CD4-positive, alpha-beta T cell treated with Interferon gamma for 1 hour (primary cell): ENCODE data around the gene CAT.
"Not testable (repeated sequence)": the region's sequence is repeated elsewhere in the genome, so short reads cannot be mapped to it uniquely, and the experiment has no call there.

Source experiments
- DNase-seq: peaks from one replicate; pipeline ENCODE4 v3.0.0-alpha.2; 2020

Gene CAT

DNA sequence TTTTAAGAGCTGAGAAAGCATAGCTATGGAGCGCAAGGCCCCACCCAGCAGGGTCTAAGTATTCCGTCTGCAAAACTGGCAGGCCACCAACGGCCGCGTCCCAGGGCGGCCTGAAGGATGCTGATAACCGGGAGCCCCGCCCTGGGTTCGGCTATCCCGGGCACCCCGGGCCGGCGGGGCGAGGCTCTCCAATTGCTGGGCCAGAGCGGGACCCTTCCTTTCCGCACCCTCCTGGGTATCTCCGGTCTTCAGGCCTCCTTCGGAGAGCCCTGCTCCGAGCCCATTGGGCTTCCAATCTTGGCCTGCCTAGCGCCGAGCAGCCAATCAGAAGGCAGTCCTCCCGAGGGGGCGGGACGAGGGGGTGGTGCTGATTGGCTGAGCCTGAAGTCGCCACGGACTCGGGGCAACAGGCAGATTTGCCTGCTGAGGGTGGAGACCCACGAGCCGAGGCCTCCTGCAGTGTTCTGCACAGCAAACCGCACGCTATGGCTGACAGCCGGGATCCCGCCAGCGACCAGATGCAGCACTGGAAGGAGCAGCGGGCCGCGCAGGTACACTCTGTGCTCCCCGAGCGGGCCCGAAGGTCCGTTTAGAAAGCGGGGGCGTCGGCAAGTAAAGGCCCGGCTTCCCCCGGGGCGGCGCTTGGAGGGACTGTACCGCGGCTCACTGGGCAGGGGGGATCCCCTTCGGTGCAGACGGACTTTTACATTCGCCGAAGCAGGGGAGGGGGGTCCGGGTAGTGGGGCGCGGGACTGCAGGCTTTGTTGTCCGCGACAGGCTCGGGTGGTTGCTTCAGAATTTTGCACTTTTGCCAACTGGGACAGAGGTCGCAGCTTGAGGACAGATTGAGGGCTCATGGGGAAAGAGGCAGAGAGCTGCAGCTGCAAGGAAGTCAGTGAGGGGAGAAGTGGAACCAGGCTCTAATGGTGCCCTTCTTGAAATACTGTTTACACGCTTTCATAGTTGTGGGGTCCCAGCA is at the start of gene CAT:
Gene CAT (plus strand): TSS at position 406 of the 979 bp plus-strand sequence. CDS start 80 bp downstream, at position 486.
- peak; percentile 96 for DNase-seq

GRCh38 chr11:34394771-34395300 is 43.9 kb upstream of the CAT start:
- DNase-seq, result no peak

DNA sequence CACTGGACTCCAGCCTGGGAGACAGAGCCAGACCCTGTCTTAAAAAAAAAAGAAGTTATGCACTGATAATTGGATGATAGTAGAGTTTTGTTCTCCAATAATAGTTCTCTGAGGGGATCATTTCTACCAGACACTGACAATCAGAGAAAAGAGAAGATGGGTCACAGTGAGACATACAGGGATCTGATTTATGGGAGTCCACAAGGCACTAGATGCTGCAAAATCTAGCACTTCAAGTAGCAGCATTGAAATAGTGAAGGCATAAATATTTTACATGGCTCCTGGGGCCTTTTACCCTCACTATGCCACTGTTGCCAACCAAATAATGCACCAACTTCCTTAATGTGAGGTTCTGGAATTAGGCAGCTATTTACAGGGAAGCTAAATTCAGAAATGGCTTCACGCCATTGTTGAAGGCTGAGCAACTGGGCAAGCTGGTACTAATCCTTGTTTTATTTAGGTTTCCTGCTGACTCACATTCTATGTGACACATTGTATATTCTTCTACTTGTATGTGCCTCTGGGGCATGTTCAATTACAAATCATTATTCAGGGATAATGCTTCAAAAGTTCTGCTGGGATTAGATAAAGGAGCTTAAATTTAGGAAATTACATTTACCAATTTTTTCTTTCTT is 42.7 kb upstream of the CAT start:
- no peak for DNase-seq

DNA sequence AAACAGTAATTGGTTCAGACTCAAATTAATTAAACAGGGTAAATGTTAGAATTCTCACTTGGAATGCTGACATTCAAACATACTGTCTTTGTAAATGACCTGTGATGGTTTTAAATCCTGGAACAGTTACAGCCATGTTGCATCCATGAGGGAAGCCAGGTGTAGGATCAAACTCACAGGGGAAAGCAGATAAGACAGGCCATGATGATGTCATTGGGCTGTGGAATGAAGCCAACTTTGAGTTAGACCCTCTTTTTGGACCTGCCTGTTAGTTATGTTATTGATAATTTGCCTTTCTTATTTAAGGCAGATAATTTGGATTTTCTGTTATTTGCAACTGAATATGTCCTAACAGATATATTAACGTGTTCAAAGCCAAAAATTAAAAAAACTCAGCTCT is 41.6 kb upstream of the CAT start:
- DNase-seq, result no peak

DNA sequence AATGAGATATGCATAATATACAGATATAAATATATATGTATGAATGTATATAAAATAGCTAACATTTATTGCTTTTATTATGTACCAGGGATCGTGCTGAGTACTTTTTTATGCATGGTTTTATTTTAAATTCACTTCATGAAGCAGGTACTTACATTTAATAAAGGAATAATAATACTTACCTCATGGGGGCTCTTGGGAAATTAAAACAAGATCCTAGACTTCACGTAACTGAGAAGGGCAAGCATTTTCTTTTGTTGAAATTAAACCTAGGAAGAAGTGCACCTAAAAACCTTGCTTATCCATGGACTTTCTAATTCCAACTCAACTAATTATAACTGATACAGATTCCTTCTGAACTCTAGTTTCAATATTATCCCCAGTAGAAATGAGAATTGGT is 40.9 kb upstream of the CAT start:
- no peak for DNase-seq

GRCh38 chr11:34403431-34403830 is 35.3 kb upstream of the CAT start:
- DNase-seq, result no peak

GRCh38 chr11:34404280-34404679 is 34.5 kb upstream of the CAT start:
- no peak for DNase-seq

DNA sequence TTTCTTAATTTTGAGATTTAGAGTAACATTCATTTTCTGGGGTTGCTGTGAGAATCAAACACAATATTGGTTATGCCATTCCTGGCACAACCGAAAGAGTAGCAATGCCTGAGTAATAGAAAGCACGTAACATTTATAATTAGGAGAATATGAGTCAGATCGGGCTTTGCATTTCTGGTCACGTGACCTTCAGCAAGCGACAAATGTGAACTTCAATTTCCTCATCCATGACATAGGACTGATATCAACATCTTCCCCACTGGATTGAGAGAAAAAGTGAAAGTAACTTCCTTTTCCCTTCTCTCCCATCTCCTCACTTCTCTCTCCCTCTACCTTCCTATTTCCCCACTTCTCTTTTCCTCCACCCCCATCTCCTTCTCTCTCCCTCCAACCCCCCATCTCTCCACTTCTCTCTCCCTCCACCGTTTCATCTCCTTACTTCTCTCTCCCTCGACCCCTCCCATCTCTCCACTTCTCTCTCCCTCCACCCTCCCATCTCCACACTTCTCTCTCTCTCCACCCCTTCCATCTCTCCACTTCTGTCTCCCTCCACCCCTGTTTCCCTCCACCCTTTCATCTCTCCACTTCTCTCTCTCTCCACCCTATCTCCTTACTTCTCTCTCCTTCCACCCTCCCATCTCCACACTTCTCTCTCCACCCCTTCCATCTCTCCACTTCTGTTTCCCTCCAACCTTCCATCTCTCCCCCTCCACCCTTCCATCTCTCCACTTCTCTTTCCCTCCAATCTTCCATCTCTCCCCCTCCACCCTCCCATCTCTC is 33.5 kb upstream of the CAT start:
- peak; percentile 18 for DNase-seq

GRCh38 chr11:34406413-34406812 is 32.3 kb upstream of the CAT start:
- DNase-seq, result no peak

- DNase-seq, result no peak
Measured at GRCh38 chr11:34407121-34407813, 31.5 kb upstream of the CAT start.

DNA sequence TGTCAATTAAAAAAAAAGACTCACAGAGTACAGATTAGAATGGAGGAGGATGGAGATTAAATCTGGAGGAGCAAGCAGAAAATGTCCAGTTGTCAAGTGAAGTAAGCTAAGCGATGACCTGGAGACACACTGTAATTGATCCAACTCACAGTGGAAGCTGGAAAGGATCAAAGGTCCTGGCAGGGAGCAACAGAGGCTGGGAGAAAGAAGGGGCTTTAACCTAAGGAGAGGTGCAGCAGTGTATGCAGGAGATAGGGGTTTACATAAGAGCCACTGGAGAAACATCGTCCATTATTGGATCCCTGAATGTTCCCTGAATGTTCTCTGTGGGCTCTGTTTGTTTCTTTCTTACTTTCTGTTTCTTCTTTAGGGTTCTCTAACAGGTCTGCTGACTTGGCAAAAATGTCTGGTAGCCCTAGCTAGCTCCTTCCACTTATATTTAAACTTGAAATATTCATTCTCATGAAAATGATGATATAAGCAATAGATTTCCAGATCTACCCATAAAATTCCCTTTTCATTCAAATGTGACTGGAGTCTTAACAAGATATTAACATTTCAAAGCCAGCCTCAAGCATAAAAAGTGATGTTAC is 30.1 kb upstream of the CAT start:
- no peak for DNase-seq

DNA sequence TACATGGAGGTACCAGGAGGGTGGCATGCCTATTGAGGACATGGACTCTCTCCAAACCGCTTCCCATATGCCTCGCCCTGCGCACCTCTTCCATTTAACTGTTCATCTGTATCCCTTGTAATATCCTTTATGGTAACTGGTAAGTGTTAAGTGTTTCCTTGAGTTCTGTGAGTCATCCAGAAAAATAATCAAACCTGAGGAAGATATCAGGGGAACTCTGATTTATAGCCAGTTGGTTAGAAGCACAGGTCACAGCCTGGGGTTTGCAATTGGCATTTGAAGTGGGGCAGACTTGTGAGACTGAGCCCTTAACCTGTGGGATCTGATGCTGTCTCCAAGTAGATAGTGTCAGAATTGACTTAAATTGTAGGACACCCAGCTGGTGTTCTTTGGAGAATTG is 27.6 kb upstream of the CAT start:
- DNase-seq, result no peak

GRCh38 chr11:34411791-34412190 is 26.9 kb upstream of the CAT start:
- no peak for DNase-seq

- DNase-seq, result no peak
Measured at GRCh38 chr11:34413263-34413662, 25.5 kb upstream of the CAT start.

- DNase-seq, result no peak
Measured at GRCh38 chr11:34415538-34415937, 23.2 kb upstream of the CAT start.

GRCh38 chr11:34416088-34416487 is 22.6 kb upstream of the CAT start:
- no peak for DNase-seq

- no peak for DNase-seq
Measured at GRCh38 chr11:34416766-34417165, 22.0 kb upstream of the CAT start.

DNA sequence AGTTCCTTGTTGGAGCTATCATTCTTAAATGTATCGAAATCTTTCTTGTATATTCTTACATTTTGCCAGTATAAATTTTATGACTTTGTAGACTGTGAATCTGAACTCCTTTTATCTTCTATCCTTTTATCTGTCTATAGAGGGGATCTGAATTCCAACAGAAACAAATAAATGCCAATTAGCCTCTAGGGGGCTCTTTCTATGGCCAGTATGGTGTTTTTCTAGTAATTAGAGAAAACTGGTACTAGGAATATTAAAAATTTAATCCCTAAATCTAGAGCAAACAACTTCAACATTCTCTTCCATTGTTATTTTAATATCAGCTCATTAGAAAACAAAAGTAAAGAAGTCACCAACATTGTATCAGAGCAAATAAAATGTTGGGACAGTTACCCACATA is 21.5 kb upstream of the CAT start:
- no peak for DNase-seq

GRCh38 chr11:34419158-34419557 is 19.6 kb upstream of the CAT start:
- no peak for DNase-seq

- no peak for DNase-seq
Measured at GRCh38 chr11:34423300-34423699, 15.4 kb upstream of the CAT start.

DNA sequence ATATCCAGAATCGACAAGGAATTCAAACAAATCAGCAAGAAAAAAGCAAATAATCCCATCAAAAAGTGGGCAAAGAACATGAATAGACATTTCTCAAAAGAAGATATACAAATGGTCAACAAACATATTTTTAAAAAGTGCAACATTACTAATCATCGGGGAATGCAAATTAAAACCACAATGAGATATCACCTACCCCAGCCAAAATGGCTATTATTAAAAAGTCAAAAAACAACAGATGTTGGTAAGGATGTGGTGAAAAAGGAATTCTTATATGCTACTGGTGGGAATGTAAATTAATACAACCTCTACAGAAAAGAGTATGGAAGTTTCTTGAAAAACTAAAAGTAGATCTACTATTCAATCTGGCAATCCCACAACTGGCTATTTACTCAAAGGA is 13.9 kb upstream of the CAT start:
- DNase-seq, result not testable (repeated sequence)

GRCh38 chr11:34425360-34425759 is 13.4 kb upstream of the CAT start:
- DNase-seq, result no peak
